A549 (cell line): ENCODE data around the gene C5orf63.

Source experiments
- CBX2 ChIP-seq: fragments of 200-600 bp; sonication (generic); IDR thresholded peaks from 2 replicates; pipeline ENCODE4 v1.6.1; 2016; ENCODE audit warnings: low read depth, mild to moderate bottlenecking, borderline replicate concordance
- CTCF ChIP-seq: fragments of >200 bp; sonication (Bioruptor Twin); formaldehyde crosslinking; IDR thresholded peaks from 3 replicates; pipeline ENCODE4 v1.5.1; 2016
- MAX ChIP-seq: IDR thresholded peaks from 2 replicates; pipeline ENCODE4 v1.6.1; 2012
- PBX3 ChIP-seq: IDR thresholded peaks from 2 replicates; pipeline ENCODE4 v1.6.1; 2012
- POLR2A ChIP-seq: IDR thresholded peaks from 2 replicates; pipeline ENCODE4 v1.6.1; 2012; ENCODE audit warnings: mild to moderate bottlenecking, low read length
- RCOR1 ChIP-seq: fragments of 150-350 bp; IDR thresholded peaks from 2 replicates; pipeline ENCODE4 v1.6.1; 2014; ENCODE audit warnings: antibody characterized with exemption, low read length, low read depth
- USF2 ChIP-seq: fragments of 450-650 bp; IDR thresholded peaks from 2 replicates; pipeline ENCODE4 v1.6.1; 2014; ENCODE audit warnings: antibody characterized with exemption
- ZSCAN20 ChIP-seq: fragments of 250-450 bp; sonication (Bioruptor Pico); IDR thresholded peaks from 2 replicates; pipeline ENCODE4 v1.8.0; 2022; ENCODE audit warnings: mild to moderate bottlenecking, moderate library complexity

- no peak for TF ChIP-seq CTCF
- TF ChIP-seq PBX3 = no peak
- TF ChIP-seq RCOR1 = no peak
- no peak for TF ChIP-seq CBX2
- TF ChIP-seq POLR2A = no peak
- TF ChIP-seq ZSCAN20 (CRISPR knock-in tag) = no peak
- no peak for TF ChIP-seq USF2
- no peak for TF ChIP-seq MAX
Observed at GRCh38 chr5:127010362-127010761, 62.9 kb downstream of the C5orf63 start.
